GM18519 (cell line): ENCODE measurements around the gene TFIP11.
A peak's percentile ranks its signal among the peaks of the same experiment; 100 is the strongest.

Experiments used
- ATAC-seq: cut with Tn5 transposase; IDR thresholded peaks from one replicate; pipeline ENCODE4 v1.9.1; 2021; ENCODE audit warnings: mild to moderate bottlenecking, moderate library complexity; ENCODE audit not compliant: unreplicated experiment, low FRiP score

TFIP11 gene

GRCh38 chr22:26512149-26512793, at the start of gene TFIP11:
Gene TFIP11 (minus strand): TSS chr22:26512473. CDS start chr22:26510272, 2,201 bp downstream.
- ATAC-seq, result peak; percentile 83

- ATAC-seq, result no peak
Observed at GRCh38 chr22:26561756-26562417, 49.6 kb upstream of the TFIP11 start.

- ATAC-seq, result no peak
Observed at GRCh38 chr22:26559961-26560575, 47.8 kb upstream of the TFIP11 start.

GRCh38 chr22:26558248-26558895, 46.1 kb upstream of the TFIP11 start:
- no peak for ATAC-seq

- ATAC-seq, result no peak
Observed at GRCh38 chr22:26556904-26557303, 44.6 kb upstream of the TFIP11 start.

GRCh38 chr22:26555478-26555877, 43.2 kb upstream of the TFIP11 start:
- no peak for ATAC-seq

- ATAC-seq, result no peak
Observed at GRCh38 chr22:26554956-26555355, 42.7 kb upstream of the TFIP11 start.

- no peak for ATAC-seq
Observed at GRCh38 chr22:26553056-26553752, 40.9 kb upstream of the TFIP11 start.

GRCh38 chr22:26552466-26552865, 40.2 kb upstream of the TFIP11 start:
- ATAC-seq, result no peak

- no peak for ATAC-seq
Observed at GRCh38 chr22:26551568-26551967, 39.3 kb upstream of the TFIP11 start.

GRCh38 chr22:26550498-26551033, 38.3 kb upstream of the TFIP11 start:
- ATAC-seq, result no peak

- ATAC-seq, result no peak
Observed at GRCh38 chr22:26549902-26550497, 37.7 kb upstream of the TFIP11 start.

GRCh38 chr22:26548984-26549383, 36.7 kb upstream of the TFIP11 start:
- ATAC-seq, result no peak

GRCh38 chr22:26548303-26548702, 36.0 kb upstream of the TFIP11 start:
- no peak for ATAC-seq

- no peak for ATAC-seq
Observed at GRCh38 chr22:26547837-26548236, 35.6 kb upstream of the TFIP11 start.

- ATAC-seq, result no peak
Observed at GRCh38 chr22:26547426-26547825, 35.2 kb upstream of the TFIP11 start.

GRCh38 chr22:26546282-26546681, 34.0 kb upstream of the TFIP11 start:
- ATAC-seq, result no peak

GRCh38 chr22:26545827-26546226, 33.6 kb upstream of the TFIP11 start:
- ATAC-seq, result no peak

GRCh38 chr22:26545385-26545784, 33.1 kb upstream of the TFIP11 start:
- no peak for ATAC-seq

GRCh38 chr22:26544489-26544888, 32.2 kb upstream of the TFIP11 start:
- no peak for ATAC-seq
